Measurements from ENCODE around the gene C2CD4C. TPM values are rescaled to one million over a fixed set of nuclear protein-coding genes. Genes with fewer than 3 reads are reported as not detected.
"Not testable (repeated sequence)": the region's sequence is repeated elsewhere in the genome, so short reads cannot be mapped to it uniquely, and the experiment has no call there.

The C2CD4C gene, protein sequence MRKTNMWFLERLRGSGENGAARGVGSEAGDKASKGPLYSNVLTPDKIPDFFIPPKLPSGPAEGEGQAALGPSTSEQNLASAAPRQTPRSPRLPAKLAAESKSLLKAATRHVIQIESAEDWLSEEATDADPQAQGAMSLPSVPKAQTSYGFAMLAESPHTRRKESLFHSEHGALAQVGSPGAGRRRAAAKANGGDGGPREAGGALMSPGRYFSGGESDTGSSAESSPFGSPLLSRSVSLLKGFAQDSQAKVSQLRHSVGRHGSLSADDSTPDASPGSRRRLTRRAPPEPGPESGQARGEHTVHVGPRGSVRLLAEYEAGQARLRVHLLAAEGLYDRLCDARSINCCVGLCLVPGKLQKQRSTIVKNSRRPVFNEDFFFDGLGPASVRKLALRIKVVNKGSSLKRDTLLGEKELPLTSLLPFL
- total RNA-seq: 0.16 TPM

DNA sequence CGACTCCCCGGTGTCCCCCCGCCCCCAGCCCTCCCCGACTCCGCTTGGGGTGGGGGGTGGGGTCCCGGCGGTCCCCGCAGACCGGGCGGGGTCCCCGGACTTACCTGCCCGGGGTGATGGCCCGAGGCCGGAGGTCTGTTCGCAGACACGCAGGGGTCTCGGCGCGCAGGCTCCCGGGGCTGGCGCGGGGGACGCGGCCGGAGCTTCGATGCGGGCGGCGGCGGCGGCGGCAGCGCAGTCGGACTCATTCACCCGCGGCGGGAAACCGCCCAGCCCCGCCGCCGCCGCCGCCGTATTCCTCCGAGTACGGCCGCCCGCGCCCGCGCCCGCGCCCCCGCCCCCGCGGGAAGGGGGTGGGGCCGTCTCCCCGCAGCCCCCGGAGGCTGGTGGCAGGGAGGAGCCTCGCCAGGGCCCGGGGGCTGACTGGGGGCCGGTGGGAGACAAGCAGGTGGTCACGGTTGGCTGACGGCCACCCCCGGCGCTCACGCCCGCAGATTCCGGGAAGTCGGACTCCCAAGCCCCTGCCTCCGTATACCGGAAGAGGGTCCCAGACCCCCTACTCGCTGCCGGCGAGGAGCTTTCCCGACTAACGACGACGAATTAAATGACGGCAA is at the start of gene C2CD4C:
Gene C2CD4C, minus strand, starts transcription at position 246 of the 614 bp plus-strand sequence. CDS start 786 bp downstream, outside the sequence.
- ATAC-seq: peak; percentile 12

DNA sequence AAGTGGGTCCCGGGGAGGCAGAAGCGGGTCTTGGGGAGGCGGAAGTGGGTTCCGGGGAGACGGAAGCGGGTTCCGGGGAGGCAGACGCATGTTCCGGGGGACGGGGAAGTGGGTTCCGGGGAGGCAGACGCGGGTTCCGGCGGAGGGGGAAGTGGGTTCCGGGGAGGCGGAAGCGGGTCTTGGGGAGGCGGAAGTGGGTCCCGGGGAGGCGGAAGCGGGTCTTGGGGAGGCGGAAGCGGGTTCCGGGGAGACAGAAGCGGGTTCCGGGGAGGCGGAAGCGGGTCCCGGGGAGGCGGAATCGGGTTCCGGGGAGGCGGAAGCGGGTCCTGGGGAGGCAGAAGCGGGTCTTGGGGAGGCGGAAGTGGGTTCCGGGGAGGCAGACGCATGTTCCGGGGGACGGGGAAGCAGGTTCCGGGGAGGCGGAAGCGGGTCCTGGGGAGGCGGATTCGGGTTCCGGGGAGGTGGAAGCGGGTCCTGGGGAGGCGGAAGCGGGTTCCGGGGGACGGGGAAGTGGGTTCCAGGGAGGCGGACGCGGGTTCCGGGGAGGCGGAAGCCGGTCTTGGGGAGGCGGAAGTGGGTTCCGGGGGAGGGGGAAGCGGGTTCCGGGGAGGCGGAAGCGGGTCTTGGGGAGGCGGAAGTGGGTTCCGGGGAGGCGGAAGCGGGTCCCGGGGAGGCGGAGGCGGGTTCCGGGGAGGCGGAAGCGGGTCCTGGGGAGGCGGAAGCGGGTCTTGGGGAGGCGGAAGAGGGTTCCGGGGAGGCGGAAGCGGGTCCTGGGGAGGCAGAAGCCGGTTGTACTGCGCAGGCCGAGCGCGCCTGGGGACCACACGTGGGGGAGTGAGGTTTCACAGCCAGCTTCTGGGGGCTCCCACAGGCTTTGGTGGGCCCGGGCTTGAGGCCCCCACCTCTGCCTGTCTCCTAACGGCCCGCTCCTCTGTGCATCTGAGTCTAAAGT is 49.4 kb upstream of the C2CD4C start:
- no peak for ATAC-seq

DNA sequence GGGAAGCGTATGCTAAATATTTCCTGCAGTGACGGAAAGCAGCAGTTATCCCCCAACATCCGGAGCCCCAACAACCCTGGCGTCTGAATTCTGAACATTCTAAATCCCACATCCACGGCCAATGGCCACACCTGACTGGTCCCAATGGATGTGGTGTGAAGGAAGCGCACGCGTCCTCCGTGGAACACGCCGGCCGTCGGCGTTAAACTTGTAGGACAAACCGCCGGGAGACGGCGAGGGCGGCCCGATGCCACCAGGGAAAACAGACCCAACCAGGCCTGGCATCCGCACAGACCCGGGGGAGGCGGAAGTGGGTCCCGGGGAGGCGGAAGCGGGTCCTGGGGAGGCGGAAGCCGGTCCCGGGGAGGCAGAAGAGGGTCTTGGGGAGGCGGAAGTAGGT is 48.7 kb upstream of the C2CD4C start:
- no peak for ATAC-seq

DNA sequence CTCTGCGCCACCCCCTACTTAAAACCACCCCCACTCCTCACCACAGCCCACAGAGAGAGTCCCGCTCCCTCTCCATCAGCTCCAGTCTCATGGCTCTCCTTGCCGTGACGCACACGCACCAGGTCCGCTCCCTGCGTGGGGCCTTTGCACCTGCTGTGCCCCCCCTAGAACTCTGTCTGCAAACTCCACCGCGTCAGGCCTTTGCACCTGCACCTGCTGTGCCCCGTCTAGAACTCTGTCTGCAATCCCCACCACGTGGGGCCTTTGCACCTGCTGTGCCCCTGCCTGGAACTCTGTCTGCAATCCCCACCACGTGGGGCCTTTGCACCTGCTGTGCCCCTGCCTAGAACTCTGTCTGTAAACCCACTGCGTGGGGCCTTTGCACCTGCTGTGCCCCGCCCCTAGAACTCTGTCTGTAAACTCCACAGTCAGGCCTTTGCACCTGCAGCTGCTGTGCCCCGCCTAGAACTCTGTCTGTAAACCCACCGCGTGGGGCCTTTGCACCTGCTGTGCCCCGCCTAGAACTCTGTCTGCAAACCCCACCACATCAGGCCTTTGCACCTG is 47.7 kb upstream of the C2CD4C start:
- ATAC-seq: no peak

DNA sequence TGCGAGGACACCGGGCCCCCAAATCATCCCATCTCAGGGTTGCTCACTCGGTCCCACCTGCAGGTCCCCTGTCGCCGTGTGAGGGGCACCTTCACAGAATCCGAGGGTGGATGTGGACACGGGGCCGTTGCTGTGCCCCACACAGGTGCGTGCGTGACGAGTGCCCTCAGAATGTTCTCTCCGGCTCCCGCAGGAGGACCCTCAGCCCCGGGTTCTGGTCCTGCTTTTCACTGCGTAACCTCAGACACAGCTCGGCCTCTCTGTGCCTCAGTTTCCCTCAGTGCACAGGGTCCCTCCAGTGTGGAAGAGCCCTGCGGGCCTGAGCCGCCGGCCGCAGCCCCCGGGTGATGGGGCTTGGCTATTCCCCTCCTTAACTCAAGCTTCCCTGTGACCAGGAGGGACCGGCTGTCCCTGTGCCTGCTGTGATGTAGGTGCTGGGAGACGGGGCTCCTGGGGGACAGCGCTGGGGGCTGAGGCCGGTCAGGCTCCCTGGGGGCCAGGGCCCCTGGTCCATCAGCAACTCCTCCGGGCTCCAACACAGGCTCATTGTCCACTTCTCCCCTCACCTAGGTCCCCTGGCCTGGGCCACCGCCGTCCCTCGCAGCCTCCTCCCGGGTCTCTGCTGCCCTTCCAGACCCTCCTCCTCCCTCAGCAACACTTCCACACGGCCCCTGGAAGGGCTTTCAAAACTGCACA is 47.1 kb upstream of the C2CD4C start:
- no peak for ATAC-seq

DNA sequence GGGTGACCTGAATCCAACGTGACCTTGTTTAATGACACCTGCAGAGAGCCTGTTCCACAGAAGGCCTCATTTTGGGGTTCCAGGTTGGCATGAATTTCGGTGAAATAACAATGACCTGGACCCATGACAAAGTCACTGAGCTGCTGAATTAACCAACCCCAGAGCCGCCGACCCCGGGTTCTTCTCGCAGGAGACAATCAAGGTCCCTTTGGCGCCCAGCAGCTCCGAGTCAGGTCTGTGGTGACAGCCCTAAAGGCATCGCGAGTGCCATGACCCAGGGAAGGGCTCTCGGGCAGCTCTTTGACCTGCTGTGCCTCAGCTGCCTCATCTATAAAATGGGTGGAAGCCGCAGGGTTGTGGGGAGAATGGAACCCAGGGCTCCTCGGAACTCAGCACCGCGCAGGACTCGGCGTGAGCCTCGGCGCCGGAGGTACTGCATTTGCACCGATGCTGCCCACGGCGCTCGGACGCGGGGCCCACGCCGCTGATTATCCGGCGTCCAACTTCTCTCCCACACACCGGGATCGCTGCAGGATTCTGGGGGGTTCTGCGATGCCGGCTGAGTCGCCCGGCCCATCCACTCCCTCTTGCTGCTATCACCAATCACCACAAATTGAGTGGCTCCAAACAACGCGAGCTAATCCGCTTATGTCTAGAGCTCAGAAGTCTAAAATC is 46.2 kb upstream of the C2CD4C start:
- ATAC-seq: no peak

DNA sequence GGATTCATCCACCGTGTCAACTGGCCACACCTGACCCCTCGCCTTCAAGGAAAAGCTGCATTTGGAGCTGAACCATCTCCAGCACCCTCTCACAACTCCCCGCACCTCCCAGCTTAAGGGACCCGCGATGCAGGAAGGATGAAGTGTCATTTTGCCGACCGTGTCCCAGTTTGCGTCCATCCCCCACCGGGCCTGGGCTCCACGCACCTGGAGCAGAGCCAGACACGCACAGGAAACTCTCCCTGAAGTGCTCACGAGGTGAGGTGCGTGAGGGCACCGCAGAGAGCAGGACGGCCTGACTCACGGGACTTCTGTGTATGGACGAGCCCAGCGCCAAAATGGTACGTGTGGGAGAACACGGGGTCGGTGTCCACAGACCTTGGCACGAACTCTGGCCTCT is 44.7 kb upstream of the C2CD4C start:
- no peak for ATAC-seq

DNA sequence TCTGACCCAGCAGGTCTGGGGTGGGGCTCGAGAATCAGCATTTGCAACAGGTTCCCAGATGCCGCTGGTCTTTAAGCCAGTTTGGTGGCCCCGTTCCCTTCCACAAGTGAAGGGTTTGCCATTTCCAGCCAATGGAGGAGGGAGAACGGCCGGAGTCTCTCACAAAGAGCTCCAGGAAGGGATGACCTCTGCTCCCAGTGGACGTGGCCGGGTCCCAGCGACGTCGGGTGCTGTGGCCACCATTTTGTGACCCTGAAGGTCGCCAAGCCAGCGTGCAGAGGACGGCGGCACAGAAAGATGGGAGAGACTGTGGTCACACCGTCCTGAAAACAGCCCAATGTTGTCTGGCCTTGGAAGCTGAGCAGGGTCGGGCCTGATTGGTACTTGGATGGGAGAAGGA is 43.9 kb upstream of the C2CD4C start:
- no peak for ATAC-seq

DNA sequence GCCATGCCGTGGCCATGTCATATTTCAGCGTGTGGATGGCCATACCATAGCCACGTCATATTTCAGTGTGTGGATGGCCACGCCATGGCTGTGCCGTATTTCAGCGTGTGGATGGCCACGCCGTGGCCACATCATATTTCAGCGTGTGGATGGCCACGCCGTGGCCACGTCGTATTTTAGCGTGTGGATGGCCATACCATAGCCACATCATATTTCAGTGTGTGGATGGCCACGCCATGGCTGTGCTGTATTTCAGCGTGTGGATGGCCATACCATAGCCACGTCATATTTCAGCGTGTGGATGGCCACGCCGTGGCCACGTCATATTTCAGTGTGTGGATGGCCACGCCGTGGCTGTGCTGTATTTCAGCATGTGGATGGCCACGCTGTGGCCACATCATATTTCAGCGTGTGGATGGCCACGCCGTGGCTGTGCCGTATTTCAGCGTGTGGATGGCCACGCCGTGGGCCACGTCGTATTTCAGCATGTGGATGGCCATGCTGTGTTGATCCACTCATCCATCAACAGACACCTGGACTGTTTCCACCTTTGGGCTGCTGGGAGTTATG is 42.0 kb upstream of the C2CD4C start:
- not testable (repeated sequence) for ATAC-seq

DNA sequence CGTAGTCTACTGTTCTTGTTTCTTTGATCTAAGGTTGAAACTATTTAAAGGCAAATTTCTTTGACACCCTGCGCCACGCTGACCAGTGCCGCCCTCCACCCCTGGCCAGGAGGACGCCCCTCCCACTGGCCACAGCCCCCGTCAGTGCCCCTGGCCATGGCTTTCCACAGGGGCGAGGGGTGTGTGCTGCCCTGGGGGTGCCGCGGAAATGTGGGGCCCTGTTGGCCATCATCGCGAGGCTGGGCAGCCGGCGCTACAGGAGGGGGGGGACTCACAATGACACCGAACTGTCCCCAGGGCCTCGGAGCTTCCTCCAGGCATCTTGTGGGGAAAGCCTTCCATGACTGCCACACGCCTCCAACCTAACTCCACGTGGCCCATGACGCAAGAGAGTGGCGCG is 41.0 kb upstream of the C2CD4C start:
- ATAC-seq: no peak

DNA sequence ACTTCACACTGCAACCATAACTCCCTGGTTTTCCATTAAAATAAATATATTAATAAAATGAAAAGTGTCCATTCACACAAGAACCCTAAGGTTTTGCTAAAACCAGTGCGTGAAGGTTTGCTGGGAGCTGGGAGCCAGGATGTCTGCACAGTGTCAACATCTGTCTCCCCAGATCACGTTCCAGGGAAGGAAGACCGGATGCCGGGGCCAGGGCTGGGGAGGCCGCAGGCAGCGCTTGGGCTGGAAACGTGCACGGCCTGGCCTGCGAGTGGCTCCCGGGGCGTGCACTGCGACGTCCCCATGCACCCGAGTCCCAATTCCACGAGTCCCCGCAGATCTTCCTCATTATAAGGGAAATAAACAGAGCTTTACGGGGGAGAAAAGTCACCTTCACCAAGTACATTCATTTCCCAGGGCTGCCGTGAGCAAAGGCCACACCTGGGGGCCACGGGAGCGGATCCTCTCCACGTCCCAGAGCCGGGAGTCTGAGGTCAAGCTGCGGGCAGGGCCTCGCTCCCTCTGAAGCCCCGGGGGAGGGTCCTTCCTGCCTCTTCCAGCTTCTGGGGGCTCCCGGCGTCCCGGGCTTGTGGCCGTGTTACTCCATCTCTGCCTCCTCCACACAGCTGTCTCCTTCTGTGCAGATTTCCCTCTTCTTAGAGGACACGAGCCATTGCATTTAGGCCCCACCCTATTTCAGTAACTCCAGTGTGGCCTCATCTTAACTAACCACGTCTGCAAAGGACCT is 39.0 kb upstream of the C2CD4C start:
- no peak for ATAC-seq

DNA sequence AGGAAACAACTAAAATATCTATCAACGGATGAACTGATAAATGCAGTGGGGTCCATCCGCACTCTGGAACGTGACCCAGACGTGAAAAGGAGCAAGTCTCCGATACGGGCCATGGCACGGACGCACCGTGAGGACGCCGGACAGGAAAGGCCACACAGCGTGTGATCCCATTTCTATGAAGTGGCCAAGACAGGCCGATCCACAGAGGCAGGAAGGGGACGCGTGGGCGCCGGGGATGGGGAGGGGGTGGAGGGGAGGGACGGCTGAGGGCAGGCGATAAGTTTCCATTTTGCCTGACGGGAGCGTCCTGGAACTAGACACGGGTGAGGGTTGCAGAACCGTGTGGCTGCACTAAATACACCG is 38.1 kb upstream of the C2CD4C start:
- no peak for ATAC-seq

DNA sequence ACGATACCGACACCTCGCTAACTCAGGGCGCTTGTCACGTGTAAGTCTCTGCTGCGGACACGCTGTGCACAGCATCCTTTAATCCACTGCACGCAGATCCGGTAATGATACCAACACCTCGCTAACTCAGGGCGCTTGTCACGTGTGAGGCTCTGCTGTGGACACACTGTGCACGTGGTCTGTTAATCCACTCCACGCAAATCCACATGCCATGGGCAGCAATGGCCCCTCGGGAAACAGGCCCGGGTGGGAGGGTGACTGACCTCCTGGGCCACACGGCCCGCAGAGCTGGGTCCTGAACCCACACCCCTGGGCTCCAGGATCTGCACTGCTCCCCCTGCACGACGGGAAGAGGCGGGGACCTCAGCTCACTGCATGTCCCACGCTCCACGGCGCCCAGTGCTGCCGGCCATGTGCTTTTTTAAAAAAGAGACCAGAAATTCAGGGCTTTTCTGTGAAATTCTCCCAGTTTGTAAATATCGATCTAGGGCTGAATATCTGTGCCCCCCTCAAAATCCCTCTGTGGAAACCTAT is 35.8 kb upstream of the C2CD4C start:
- no peak for ATAC-seq

DNA sequence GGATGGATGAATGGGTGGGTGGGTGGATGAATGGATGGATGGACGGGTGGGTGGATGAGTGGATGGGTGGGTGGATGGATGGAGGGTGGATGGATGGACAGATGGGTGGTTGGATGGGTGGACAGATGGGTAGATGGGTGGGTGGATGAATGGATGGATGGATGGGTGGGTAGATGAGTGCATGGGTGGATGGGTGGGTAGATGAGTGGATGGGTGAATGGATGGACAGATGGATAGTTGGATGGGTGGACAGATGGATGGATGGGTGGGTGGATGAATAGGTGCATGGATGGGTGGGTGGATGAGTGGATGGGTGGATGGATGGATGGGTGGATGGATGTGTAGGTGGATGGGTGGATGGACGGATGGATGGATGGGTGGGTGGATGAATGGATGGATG is 34.1 kb upstream of the C2CD4C start:
- ATAC-seq: no peak

DNA sequence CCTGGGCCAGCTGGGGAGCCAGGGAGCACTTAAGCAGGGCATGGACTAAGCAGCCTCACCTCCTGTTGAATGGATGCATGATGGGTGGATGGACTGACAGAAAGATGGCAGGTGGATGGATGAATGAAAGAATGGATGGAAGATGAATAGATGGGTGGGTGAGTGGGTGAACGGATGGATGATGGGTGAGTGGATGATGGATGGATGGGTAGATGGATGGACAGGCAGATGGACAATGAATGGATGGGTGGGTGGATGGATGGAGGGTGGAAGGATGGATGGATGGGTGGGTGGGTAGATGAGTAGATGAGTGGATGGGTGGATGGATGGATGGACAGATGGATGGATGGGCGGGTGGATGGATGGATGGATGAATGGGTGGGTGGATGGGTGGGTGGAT is 33.1 kb upstream of the C2CD4C start:
- ATAC-seq: no peak

DNA sequence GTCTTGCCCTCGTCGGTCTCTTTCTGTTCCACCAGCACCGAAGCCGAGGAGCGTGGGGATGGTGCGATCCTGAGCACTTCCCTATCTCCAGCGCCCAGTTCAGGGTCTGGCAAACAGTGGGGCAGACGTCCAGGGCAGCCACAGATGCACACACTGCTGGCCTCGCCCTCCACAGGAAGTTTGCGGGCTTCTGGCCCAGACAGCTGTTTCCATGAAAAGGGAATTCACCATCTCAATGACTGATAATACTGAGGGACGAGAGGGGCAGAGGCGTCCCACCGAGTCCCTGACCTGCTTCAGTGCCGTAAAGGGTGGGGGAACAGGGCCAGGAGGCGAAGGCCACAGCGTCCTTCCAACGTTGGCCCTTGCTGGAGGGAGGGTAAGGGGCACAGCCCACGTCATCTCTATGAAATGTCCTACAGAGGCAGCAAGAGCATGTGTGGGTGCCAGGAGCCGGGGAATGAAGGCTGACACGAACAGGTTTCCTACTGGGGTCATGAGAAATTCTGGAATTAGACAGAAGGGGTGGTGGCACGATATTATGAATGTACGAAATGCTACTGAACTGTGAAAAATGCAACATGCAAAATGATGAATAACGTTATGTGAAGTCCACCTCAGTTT is 32.4 kb upstream of the C2CD4C start:
- no peak for ATAC-seq

DNA sequence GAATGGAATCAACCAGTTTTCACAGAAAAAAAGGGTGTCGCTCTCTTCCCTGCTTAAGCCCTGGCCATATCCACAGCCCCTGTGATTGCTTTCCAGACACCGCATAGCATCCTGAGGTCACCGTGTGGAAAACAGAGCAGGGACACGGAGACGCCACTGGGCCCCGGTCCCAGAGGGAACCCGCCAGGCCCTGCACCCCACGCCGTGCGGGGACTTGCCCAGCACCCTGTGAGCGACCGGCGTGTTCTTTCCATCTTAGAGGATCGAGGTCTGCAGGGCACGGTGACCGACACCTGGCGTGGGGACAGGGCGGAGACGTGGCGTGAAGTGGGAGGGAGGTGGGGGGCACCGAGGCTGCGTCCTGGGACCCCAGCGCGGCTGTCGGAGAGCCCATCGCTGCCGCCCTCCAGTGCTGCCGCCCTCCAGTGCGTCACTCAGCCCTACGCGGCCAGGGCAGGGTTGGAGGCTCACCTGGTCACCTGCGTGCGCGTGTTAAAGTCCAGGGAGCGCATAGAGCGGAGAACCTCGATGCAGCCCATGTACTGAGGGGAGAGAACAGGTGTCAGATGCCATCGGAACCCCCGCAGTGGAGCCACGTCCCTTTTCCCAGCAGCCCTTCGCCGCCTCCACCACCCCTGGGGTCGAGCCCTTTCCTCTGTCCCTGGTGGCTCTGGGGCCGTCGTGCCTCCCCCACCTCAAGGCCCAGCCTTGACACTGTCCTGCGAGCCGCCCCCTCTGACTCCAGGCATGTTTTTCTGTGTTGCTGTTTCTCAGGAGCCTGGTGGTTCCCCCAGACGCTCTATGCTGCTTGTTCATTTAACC is 31.7 kb upstream of the C2CD4C start:
- no peak for ATAC-seq

DNA sequence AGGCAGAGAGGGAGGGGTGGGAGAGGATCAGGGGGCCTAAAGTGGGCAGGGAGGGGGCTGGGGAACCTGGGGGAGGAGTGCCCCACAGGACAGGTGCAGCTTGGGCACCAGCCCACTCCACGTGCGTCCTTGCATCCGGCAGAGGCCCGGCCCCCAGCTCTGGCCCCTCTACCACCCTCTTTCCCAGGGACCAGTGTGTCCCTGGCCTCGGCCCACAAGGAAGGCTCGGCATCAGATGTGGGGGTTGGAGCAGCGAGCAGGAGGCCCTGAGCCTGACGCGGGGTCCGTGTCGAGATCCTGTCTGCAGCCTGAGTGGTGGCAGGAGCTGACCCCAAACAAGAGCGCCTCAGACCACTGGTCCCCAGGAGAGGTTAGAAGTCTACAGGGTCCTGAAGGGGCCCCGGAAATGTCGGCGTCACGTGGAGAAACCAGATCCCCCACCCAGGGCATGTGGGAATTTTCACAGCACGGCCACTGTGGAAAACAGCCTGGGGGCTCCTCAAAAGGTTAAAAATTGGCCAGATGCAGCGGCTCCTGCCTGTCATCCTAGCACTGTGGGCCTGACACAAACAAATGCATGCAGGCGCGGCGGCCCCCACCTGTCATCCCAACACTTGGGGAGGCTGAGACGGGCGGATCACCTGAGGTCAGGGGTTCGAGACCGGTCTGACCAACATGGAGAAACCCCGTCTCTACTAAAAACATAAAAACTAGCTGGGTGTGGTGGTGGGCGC is 30.4 kb upstream of the C2CD4C start:
- no peak for ATAC-seq

Measured in esophagus mucosa (tissue), 1 donor.